GM23338 (cell line): ENCODE data around the gene C20orf204. TPM values are rescaled to one million over a fixed set of nuclear protein-coding genes. Genes with fewer than 3 reads are reported as not detected.

ENCODE experiments used
- ATAC-seq: fragments of 200-7000 bp; cut with Tn5 transposase; 3 replicates; pipeline ENCODE4 v1.9.1; 2020
- DNase-seq: peaks from one replicate; pipeline ENCODE4 v3.0.0-alpha.2; 2015; ENCODE audit warnings: low spot score
- H2AFZ ChIP-seq: fragments of 200-600 bp; sonication (generic); 2 replicates; pipeline ENCODE4 v1.8.0; 2016; ENCODE audit warnings: antibody characterized with exemption, mild to moderate bottlenecking, moderate library complexity
- H3F3A ChIP-seq: fragments of 200-600 bp; sonication (generic); replicated peaks from 2 replicates; pipeline ENCODE4 v1.8.0; 2017; ENCODE audit warnings: antibody characterized with exemption, mixed run types, low read depth
- H3K27ac ChIP-seq: fragments of 200-600 bp; sonication (generic); 2 replicates; pipeline ENCODE4 v1.6.1; 2016; ENCODE audit warnings: low read depth
- H3K27me3 ChIP-seq: fragments of 200-600 bp; sonication (generic); 2 replicates; pipeline ENCODE4 v1.8.0; 2016; ENCODE audit warnings: mild to moderate bottlenecking, mixed run types, moderate library complexity; ENCODE audit not compliant: insufficient read depth
- H3K36me3 ChIP-seq: fragments of 200-600 bp; sonication (generic); 2 replicates; pipeline ENCODE4 v1.8.0; 2016; ENCODE audit warnings: mild to moderate bottlenecking; ENCODE audit not compliant: insufficient read depth
- H3K4me1 ChIP-seq: fragments of 200-600 bp; sonication (generic); 2 replicates; pipeline ENCODE4 v1.8.0; 2016; ENCODE audit warnings: mild to moderate bottlenecking, moderate library complexity; ENCODE audit not compliant: insufficient read depth
- H3K4me2 ChIP-seq: fragments of 200-600 bp; sonication (generic); 2 replicates; pipeline ENCODE4 v1.7.1; 2017; ENCODE audit warnings: mixed run types
- H3K4me3 ChIP-seq: fragments of 200-600 bp; sonication (generic); 2 replicates; pipeline ENCODE4 v1.6.1; 2016; ENCODE audit warnings: mixed run types
- H3K79me2 ChIP-seq: fragments of 200-600 bp; sonication (generic); replicated peaks from 2 replicates; pipeline ENCODE4 v1.8.0; 2017; ENCODE audit warnings: mild to moderate bottlenecking; ENCODE audit not compliant: insufficient read depth
- H3K9me2 ChIP-seq: fragments of 200-600 bp; sonication (generic); 2 replicates; pipeline ENCODE4 v1.8.0; 2017; ENCODE audit not compliant: insufficient read depth
- H4K20me1 ChIP-seq: fragments of 200-600 bp; sonication (generic); replicated peaks from 2 replicates; pipeline ENCODE4 v1.8.0; 2017; ENCODE audit warnings: mild to moderate bottlenecking; ENCODE audit not compliant: insufficient read depth
- H3K27ac Mint-ChIP-seq: 2 replicates; pipeline ENCODE4 v1.8.0; 2020; ENCODE audit warnings: inconsistent platforms, mild to moderate bottlenecking, moderate library complexity, mixed read lengths
- H3K27me3 Mint-ChIP-seq: 3 replicates; pipeline ENCODE4 v1.8.0; 2022; ENCODE audit warnings: low read depth, mild to moderate bottlenecking, moderate library complexity, mixed read lengths, inconsistent platforms; ENCODE audit not compliant: insufficient read depth, poor library complexity
- H3K36me3 Mint-ChIP-seq: 3 replicates; pipeline ENCODE4 v1.8.0; 2021; ENCODE audit warnings: low read depth, mild to moderate bottlenecking, inconsistent platforms, moderate library complexity, mixed read lengths
- H3K4me1 Mint-ChIP-seq: 3 replicates; pipeline ENCODE4 v1.8.0; 2020; ENCODE audit warnings: mild to moderate bottlenecking, inconsistent platforms, mixed read lengths
- H3K4me3 Mint-ChIP-seq: 3 replicates; pipeline ENCODE4 v1.8.0; 2021; ENCODE audit warnings: moderate library complexity, mild to moderate bottlenecking, inconsistent platforms, mixed read lengths
- H3K9me3 Mint-ChIP-seq: 3 replicates; pipeline ENCODE4 v1.8.0; 2020; ENCODE audit warnings: moderate library complexity, mild to moderate bottlenecking, inconsistent platforms, mixed read lengths
- CREB1 ChIP-seq: fragments of 250-450 bp; sonication (Bioruptor Pico); IDR thresholded peaks from 2 replicates; pipeline ENCODE4 v1.5.0; 2020; ENCODE audit warnings: low read depth, mild to moderate bottlenecking, moderate library complexity
- CTCF ChIP-seq, 2 experiments: fragments of 200-600 bp in 1 of 2; sonication (generic) in 1 of 2; conservative IDR thresholded peaks; 2 replicates each; pipeline versions ENCODE4 v1.5.1 to v1.6.1; 2016 to 2017; ENCODE audit warnings: antibody characterized with exemption in 2 of 2, low read depth in 2 of 2, mild to moderate bottlenecking in 2 of 2, moderate library complexity in 1 of 2
- EZH2 ChIP-seq: fragments of 200-600 bp; sonication (generic); IDR thresholded peaks from one replicate; pipeline ENCODE4 v1.8.0; 2017; ENCODE audit warnings: antibody characterized with exemption, mild to moderate bottlenecking, low read depth; ENCODE audit not compliant: unreplicated experiment
- EZH2phosphoT487 ChIP-seq: fragments of 200-600 bp; sonication (generic); IDR thresholded peaks from one replicate; pipeline ENCODE4 v1.8.1; 2018; ENCODE audit warnings: antibody characterized with exemption; ENCODE audit not compliant: unreplicated experiment
- JUNB ChIP-seq: IDR thresholded peaks from one replicate; pipeline ENCODE4 v1.6.1; 2016; ENCODE audit warnings: antibody characterized with exemption; ENCODE audit not compliant: unreplicated experiment
- POLR2AphosphoS5 ChIP-seq: IDR thresholded peaks from 2 replicates; pipeline ENCODE4 v1.6.1; 2016; ENCODE audit warnings: antibody characterized with exemption, low read depth
- ZNF114 ChIP-seq: fragments of 250-450 bp; sonication (Bioruptor Pico); IDR thresholded peaks from 2 replicates; pipeline ENCODE4 v1.5.0; 2020; ENCODE audit warnings: mild to moderate bottlenecking, moderate library complexity
- ZNF462 ChIP-seq: fragments of 250-450 bp; sonication (Bioruptor Pico); IDR thresholded peaks from 2 replicates; pipeline ENCODE4 v1.5.0; 2020; ENCODE audit warnings: mild to moderate bottlenecking, moderate library complexity
- polyA plus RNA-seq: library from polyadenylated mRNA; unstranded; fragments of >200 nt; fragmentation: Nextera tagmentation; extraction: Ambion mirVana; gene quantifications from 2 replicates; pipeline ENCODE4 v1.2.1, GENCODE V29; 2016
- total RNA-seq: library from RNA; depleted of rRNA; stranded (reverse); fragments of >200 nt; shearing (Covaris generic); gene quantifications from 2 replicates; pipeline ENCODE4 v1.2.3, GENCODE V29; 2014

Gene C20orf204
- total and polyA plus RNA-seq, 2 experiments from 2014 or later = 0.73 to 0.82 TPM

DNA sequence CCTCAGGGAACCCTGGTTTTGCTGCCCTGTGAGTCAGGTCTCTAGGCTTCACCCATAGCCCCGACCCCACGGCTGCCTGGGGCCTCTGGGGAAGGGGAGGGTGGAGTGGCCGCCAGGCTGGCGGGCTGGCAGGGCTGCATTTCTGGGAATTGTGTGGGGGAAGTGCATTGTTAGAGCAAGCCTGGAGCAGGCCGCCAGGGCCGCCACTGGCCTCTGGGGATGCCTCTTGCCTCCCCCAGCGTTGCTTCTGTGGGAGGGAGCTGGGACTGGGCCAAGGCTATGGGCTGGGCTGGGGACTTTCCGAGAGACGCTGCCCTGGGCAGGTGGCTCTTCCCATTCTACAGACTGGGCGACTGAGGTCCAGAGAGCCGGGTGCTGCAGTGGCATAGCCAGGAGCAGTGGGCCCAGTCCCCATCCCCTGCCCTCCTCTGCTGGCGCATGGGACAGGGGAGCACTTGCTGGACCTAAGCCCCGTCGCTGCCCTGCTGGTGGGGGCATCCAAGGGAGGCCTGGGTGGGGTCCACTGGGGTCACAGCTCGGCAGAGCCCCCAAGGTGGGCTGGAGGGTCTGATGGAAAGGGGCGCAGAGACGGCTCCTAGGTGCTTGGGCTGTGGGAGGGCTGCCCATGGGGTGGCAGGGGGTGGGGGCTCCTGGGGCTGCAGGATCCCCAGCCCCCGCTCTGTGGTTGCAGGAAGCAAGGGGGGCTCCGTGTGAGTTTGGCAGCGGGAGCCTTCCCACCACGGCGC, 20.1 kb downstream of the C20orf204 start:
- peaks cover under 1% of the 10 kb centered on the region; the same call in 1 of the 2 replicates for H3K27me3 ChIP-seq
- Mint-ChIP-seq H3K36me3 (no peaks in the 10 kb centered on the region), H3K27me3 (peaks cover 27% of the 10 kb centered on the region), H3K9me3 (no peaks in the 10 kb centered on the region), H3K4me3 (no peak overlapping the region), H3K4me1 (peaks cover 32% of the 10 kb centered on the region), H3K27ac (no peak overlapping the region)
- no peak overlapping the region for H3K27ac ChIP-seq
- no peaks in the 10 kb centered on the region for H3K79me2 ChIP-seq
- H3K4me1 ChIP-seq = peaks cover 6% of the 10 kb centered on the region; the same call in 1 of the 2 replicates
- no peaks in the 10 kb centered on the region for H3K9me2 ChIP-seq
- DNase-seq = peak; percentile 26
- no peak overlapping the region for H3K4me3 ChIP-seq
- H3K36me3 ChIP-seq = no peaks in the 10 kb centered on the region
- TF ChIP-seq EZH2phosphoT487 (no peak), ZNF462 (CRISPR knock-in tag) (no peak), POLR2AphosphoS5 (no peak), ZNF114 (CRISPR knock-in tag) (no peak), EZH2 (no peak), CREB1 (CRISPR knock-in tag) (no peak), CTCF (conservative IDR thresholded peaks at IDR 0.05; ENCODE audit: low read depth in 2 of 2) (no peak), JUNB (no peak)
- no peaks in the 10 kb centered on the region for H4K20me1 ChIP-seq
- no peaks in the 10 kb centered on the region for H3F3A ChIP-seq
- ATAC-seq = no peak
- H2AFZ ChIP-seq = no peak overlapping the region
- H3K4me2 ChIP-seq = no peak overlapping the region
